HepG2 (cell line): Measurements from ENCODE around the gene KANK3. TPM values are rescaled to one million over a fixed set of nuclear protein-coding genes. Genes with fewer than 3 reads are reported as not detected.

Experiments used
- FOXA1 ChIP-seq, 2 experiments: fragments of 450-650 bp in 1 of 2; sonication (generic) in 1 of 2; formaldehyde crosslinking in 1 of 2; IDR thresholded peaks; 2 replicates each; pipeline versions ENCODE4 v1.4.0 to v1.6.1; 2016 to 2020; ENCODE audit warnings: missing genetic modification reagents in 1 of 2
- HDAC2 ChIP-seq: sonication (generic); formaldehyde crosslinking; IDR thresholded peaks from 2 replicates; pipeline ENCODE4 v1.4.0; 2020; ENCODE audit warnings: missing genetic modification reagents
- IRF9 ChIP-seq: sonication (generic); formaldehyde crosslinking; IDR thresholded peaks from 2 replicates; pipeline ENCODE4 v1.8.0; 2022; ENCODE audit warnings: missing genetic modification reagents, mild to moderate bottlenecking, borderline replicate concordance
- MED1 ChIP-seq: sonication (generic); formaldehyde crosslinking; IDR thresholded peaks from 2 replicates; pipeline ENCODE4 v1.4.0; 2020; ENCODE audit warnings: missing genetic modification reagents
- MIXL1 ChIP-seq: IDR thresholded peaks from 2 replicates; pipeline ENCODE4 v1.6.1; 2016
- RBFOX2 ChIP-seq: fragments of 200-400 bp; formaldehyde crosslinking; IDR thresholded peaks from 2 replicates; pipeline ENCODE4 v1.6.1; 2017; ENCODE audit warnings: low read depth, mild to moderate bottlenecking, low read length
- RNF2 ChIP-seq: fragments of 450-650 bp; conservative IDR thresholded peaks from 2 replicates; pipeline ENCODE4 v1.6.1; 2016; ENCODE audit warnings: low read depth
- SOX13 ChIP-seq, 3 experiments: fragments of 450-650 bp in 1 of 3; sonication (generic) in 1 of 3; formaldehyde crosslinking in 1 of 3; IDR thresholded peaks in 2 of 3; conservative IDR thresholded peaks in 1 of 3; 2 replicates each; pipeline versions ENCODE4 v1.5.0 to v1.6.1; 2016 to 2020; ENCODE audit warnings: antibody characterized with exemption in 1 of 3, mild to moderate bottlenecking in 1 of 3, missing compliant biosample characterization in 1 of 3, missing genetic modification reagents in 1 of 3, moderate library complexity in 1 of 3
- SOX6 ChIP-seq, 2 experiments: fragments of 450-650 bp in 1 of 2; sonication (generic) in 1 of 2; formaldehyde crosslinking in 1 of 2; IDR thresholded peaks; 2 replicates each; pipeline versions ENCODE4 v1.4.0 to v1.6.1; 2017 to 2020; ENCODE audit warnings: antibody characterized with exemption in 1 of 2, mild to moderate bottlenecking in 1 of 2, missing genetic modification reagents in 1 of 2
- SRF ChIP-seq: IDR thresholded peaks from 2 replicates; pipeline ENCODE4 v1.6.1; 2011; ENCODE audit warnings: mild to moderate bottlenecking, low read depth, low read length, moderate library complexity
- SRSF9 ChIP-seq: fragments of 200-400 bp; formaldehyde crosslinking; IDR thresholded peaks from 2 replicates; pipeline ENCODE4 v1.6.1; 2018; ENCODE audit warnings: borderline replicate concordance, mild to moderate bottlenecking, low read depth, low read length; ENCODE audit not compliant: insufficient read depth, poor library complexity, severe bottlenecking
- ZBTB34 ChIP-seq: sonication (generic); formaldehyde crosslinking; IDR thresholded peaks from 2 replicates; pipeline ENCODE4 v1.8.0; 2022; ENCODE audit warnings: mild to moderate bottlenecking, missing genetic modification reagents
- ZBTB38 ChIP-seq: sonication (generic); formaldehyde crosslinking; IDR thresholded peaks from 2 replicates; pipeline ENCODE4 v1.5.1; 2020; ENCODE audit warnings: mild to moderate bottlenecking, missing genetic modification reagents
- ZNF317 ChIP-seq: sonication (generic); formaldehyde crosslinking; IDR thresholded peaks from 2 replicates; pipeline ENCODE4 v1.5.0; 2020; ENCODE audit warnings: mild to moderate bottlenecking, missing genetic modification reagents
- ZNF547 ChIP-seq: sonication (generic); formaldehyde crosslinking; IDR thresholded peaks from 2 replicates; pipeline ENCODE4 v1.5.1; 2020; ENCODE audit warnings: mild to moderate bottlenecking, missing genetic modification reagents
- ZNF556 ChIP-seq: sonication (generic); formaldehyde crosslinking; IDR thresholded peaks from 2 replicates; pipeline ENCODE4 v1.4.0; 2020; ENCODE audit warnings: mild to moderate bottlenecking, missing genetic modification reagents, borderline replicate concordance
- ZNF746 ChIP-seq: sonication (generic); formaldehyde crosslinking; IDR thresholded peaks from 2 replicates; pipeline ENCODE4 v1.8.0; 2022; ENCODE audit warnings: mild to moderate bottlenecking, missing genetic modification reagents
- polyA plus RNA-seq, 8 experiments: library from polyadenylated mRNA; depleted of rRNA in 3 of 8; stranded (reverse) in 7 of 8; unstranded in 1 of 8; fragments of >200 nt; fragmentation: Illumina TruSeq in 4 of 8; extraction: Trizol in 4 of 8; gene quantifications; 2 replicates each; pipeline versions ENCODE4 v1.2.1 to v1.2.3, GENCODE V29; 2011 to 2016; ENCODE audit warnings: low read depth in 4 of 8, missing spikeins in 1 of 8, mixed read lengths in 1 of 8; ENCODE audit not compliant: insufficient read depth in 1 of 8
- total RNA-seq, 5 experiments: library from RNA; depleted of rRNA; stranded (reverse); fragments of >200 nt; fragmentation: Illumina TruSeq; extraction: Trizol; gene quantifications; 2 replicates each; pipeline ENCODE4 v1.2.3, GENCODE V29; 2016; ENCODE audit warnings: low read depth in 1 of 5
- TF ChIP-seq, protein P1 (sequence below): sonication (generic); formaldehyde crosslinking; IDR thresholded peaks from 2 replicates; pipeline ENCODE4 v1.4.0; 2020; ENCODE audit warnings: mild to moderate bottlenecking, missing genetic modification reagents
- TF ChIP-seq, protein P2 (sequence below): sonication (generic); formaldehyde crosslinking; IDR thresholded peaks from 2 replicates; pipeline ENCODE4 v1.5.1; 2020; ENCODE audit warnings: missing genetic modification reagents, mild to moderate bottlenecking, borderline replicate concordance

The KANK3 gene
- total and polyA plus RNA-seq, 2 of the 13 experiments (the other 11 are each of a cell fraction or from before 2014, with no cell fraction given) = 0.15 to 0.20 TPM

GRCh38 chr19:8387688-8388611 is 44.9 kb upstream of the KANK3 start (continued):
- TF ChIP-seq SOX6 (IDR thresholded peaks at IDR 0.05) (no peak), SOX6 (CRISPR knock-in tag; IDR thresholded peaks at IDR 0.05) (peak; percentile 95), ZBTB34 (CRISPR knock-in tag) (no peak), ZNF547 (CRISPR knock-in tag) (no peak), SRSF9 (no peak), SRF (no peak), HDAC2 (CRISPR knock-in tag) (peak; percentile 85), ZNF317 (CRISPR knock-in tag) (0 out of 2 replicates have a peak, but pooled peaks have one; percentile 66), MED1 (peak; percentile 93), ZNF556 (CRISPR knock-in tag) (0 out of 2 replicates have a peak, but pooled peaks have one; percentile 25), RBFOX2 (no peak), IRF9 (CRISPR knock-in tag) (0 out of 2 replicates have a peak, but pooled peaks have one; percentile 33), RNF2 (no peak), ZNF746 (CRISPR knock-in tag) (peak; percentile 50; the same call in 1 of the 2 replicates), MIXL1 (peak; percentile 92), ZBTB38 (CRISPR knock-in tag) (no peak), FOXA1 (IDR thresholded peaks at IDR 0.05) (peak; percentile 88), FOXA1 (CRISPR knock-in tag; IDR thresholded peaks at IDR 0.05) (peak; percentile 90), SOX13 (IDR thresholded peaks at IDR 0.05) (no peak; the same call in 1 of the 2 replicates), SOX13 (CRISPR knock-in tag; conservative IDR thresholded peaks at IDR 0.05 in 1 of 2, IDR thresholded peaks at IDR 0.05 in 1 of 2) (peak in 1 of 2 experiments; percentile 90; a peak in 2 of 4 replicates)
- TF ChIP-seq, protein P1, sequence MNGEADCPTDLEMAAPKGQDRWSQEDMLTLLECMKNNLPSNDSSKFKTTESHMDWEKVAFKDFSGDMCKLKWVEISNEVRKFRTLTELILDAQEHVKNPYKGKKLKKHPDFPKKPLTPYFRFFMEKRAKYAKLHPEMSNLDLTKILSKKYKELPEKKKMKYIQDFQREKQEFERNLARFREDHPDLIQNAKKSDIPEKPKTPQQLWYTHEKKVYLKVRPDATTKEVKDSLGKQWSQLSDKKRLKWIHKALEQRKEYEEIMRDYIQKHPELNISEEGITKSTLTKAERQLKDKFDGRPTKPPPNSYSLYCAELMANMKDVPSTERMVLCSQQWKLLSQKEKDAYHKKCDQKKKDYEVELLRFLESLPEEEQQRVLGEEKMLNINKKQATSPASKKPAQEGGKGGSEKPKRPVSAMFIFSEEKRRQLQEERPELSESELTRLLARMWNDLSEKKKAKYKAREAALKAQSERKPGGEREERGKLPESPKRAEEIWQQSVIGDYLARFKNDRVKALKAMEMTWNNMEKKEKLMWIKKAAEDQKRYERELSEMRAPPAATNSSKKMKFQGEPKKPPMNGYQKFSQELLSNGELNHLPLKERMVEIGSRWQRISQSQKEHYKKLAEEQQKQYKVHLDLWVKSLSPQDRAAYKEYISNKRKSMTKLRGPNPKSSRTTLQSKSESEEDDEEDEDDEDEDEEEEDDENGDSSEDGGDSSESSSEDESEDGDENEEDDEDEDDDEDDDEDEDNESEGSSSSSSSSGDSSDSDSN (CRISPR knock-in tag) = no peak
- TF ChIP-seq, protein P2, sequence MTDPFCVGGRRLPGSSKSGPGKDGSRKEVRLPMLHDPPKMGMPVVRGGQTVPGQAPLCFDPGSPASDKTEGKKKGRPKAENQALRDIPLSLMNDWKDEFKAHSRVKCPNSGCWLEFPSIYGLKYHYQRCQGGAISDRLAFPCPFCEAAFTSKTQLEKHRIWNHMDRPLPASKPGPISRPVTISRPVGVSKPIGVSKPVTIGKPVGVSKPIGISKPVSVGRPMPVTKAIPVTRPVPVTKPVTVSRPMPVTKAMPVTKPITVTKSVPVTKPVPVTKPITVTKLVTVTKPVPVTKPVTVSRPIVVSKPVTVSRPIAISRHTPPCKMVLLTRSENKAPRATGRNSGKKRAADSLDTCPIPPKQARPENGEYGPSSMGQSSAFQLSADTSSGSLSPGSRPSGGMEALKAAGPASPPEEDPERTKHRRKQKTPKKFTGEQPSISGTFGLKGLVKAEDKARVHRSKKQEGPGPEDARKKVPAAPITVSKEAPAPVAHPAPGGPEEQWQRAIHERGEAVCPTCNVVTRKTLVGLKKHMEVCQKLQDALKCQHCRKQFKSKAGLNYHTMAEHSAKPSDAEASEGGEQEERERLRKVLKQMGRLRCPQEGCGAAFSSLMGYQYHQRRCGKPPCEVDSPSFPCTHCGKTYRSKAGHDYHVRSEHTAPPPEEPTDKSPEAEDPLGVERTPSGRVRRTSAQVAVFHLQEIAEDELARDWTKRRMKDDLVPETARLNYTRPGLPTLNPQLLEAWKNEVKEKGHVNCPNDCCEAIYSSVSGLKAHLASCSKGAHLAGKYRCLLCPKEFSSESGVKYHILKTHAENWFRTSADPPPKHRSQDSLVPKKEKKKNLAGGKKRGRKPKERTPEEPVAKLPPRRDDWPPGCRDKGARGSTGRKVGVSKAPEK (CRISPR knock-in tag) = no peak
